Gastroesophageal sphincter (tissue), 3 donors: ENCODE results near the gene REEP3.

Experiments
- CTCF ChIP-seq, 4 experiments: fragments of 200-600 bp in 2 of 4; fragments of 450-650 bp in 2 of 4; sonication (generic) in 1 of 4; IDR thresholded peaks; one replicate each; pipeline ENCODE4 v1.5.1; 2017 to 2019; ENCODE audit warnings: antibody characterized with exemption in 4 of 4, mild to moderate bottlenecking in 2 of 4, moderate library complexity in 2 of 4
- EP300 ChIP-seq: sonication (generic); formaldehyde crosslinking; IDR thresholded peaks from one replicate; pipeline ENCODE4 v1.6.1; 2017; ENCODE audit warnings: antibody characterized with exemption, mild to moderate bottlenecking
- POLR2A ChIP-seq, 2 donors: fragments of 450-650 bp; IDR thresholded peaks; one replicate each; pipeline ENCODE4 v1.6.1; 2017; ENCODE audit warnings: antibody characterized with exemption in 2 of 2, mild to moderate bottlenecking in 2 of 2, moderate library complexity in 1 of 2
- POLR2AphosphoS5 ChIP-seq: sonication (generic); formaldehyde crosslinking; IDR thresholded peaks from one replicate; pipeline ENCODE4 v1.6.1; 2017; ENCODE audit warnings: antibody characterized with exemption

- TF ChIP-seq POLR2A (IDR thresholded peaks at IDR 0.05) (no peak), CTCF (IDR thresholded peaks at IDR 0.05) (no peak), POLR2AphosphoS5 (no peak), EP300 (no peak)
Observed at GRCh38 chr10:63666836-63667383, 145.7 kb downstream of the REEP3 start.
